IPS-15b (cell line): ENCODE measurements around the gene TSEN54.

Source experiments
- H3K27me3 ChIP-seq: one replicate; pipeline ENCODE4 v1.6.1; 2013; ENCODE audit warnings: low read length; ENCODE audit not compliant: control insufficient read depth, insufficient read depth
- H3K36me3 ChIP-seq: one replicate; pipeline ENCODE4 v1.6.1; 2013; ENCODE audit warnings: low read length; ENCODE audit not compliant: control insufficient read depth, insufficient read depth
- H3K4me1 ChIP-seq: one replicate; pipeline ENCODE4 v1.6.1; 2013; ENCODE audit warnings: mild to moderate bottlenecking, low read length; ENCODE audit not compliant: control insufficient read depth, insufficient read depth
- H3K4me3 ChIP-seq: one replicate; pipeline ENCODE4 v1.5.1; 2013; ENCODE audit warnings: low read depth, low read length
- H3K9ac ChIP-seq: one replicate; pipeline ENCODE4 v1.6.1; 2013; ENCODE audit warnings: low read depth, mild to moderate bottlenecking, low read length
- H3K9me3 ChIP-seq: one replicate; pipeline ENCODE4 v1.6.1; 2013; ENCODE audit warnings: mild to moderate bottlenecking, low read length; ENCODE audit not compliant: control insufficient read depth, insufficient read depth

TSEN54 gene

GRCh38 chr17:75500419-75501216 is 15.7 kb upstream of the TSEN54 start:
- H3K4me1 ChIP-seq = no peaks in the 10 kb centered on the region
- H3K4me3 ChIP-seq = no peak overlapping the region
- peaks cover 14% of the 10 kb centered on the region for H3K36me3 ChIP-seq
- H3K9ac ChIP-seq = no peak overlapping the region
- H3K9me3 ChIP-seq = no peaks in the 10 kb centered on the region
- H3K27me3 ChIP-seq = no peaks in the 10 kb centered on the region

- Histone ChIP-seq H3K4me1 (no peaks in the 10 kb centered on the region), H3K36me3 (peaks cover 23% of the 10 kb centered on the region), H3K9ac (no peak overlapping the region), H3K9me3 (no peaks in the 10 kb centered on the region), H3K27me3 (no peaks in the 10 kb centered on the region), H3K4me3 (no peak overlapping the region)
Observed at GRCh38 chr17:75501378-75502071, 14.8 kb upstream of the TSEN54 start.

- no peaks in the 10 kb centered on the region for H3K4me1 ChIP-seq
- peaks cover 25% of the 10 kb centered on the region for H3K36me3 ChIP-seq
- H3K9ac ChIP-seq = no peak overlapping the region
- H3K27me3 ChIP-seq = no peaks in the 10 kb centered on the region
- no peaks in the 10 kb centered on the region for H3K9me3 ChIP-seq
- H3K4me3 ChIP-seq = no peak overlapping the region
Observed at GRCh38 chr17:75502072-75502720, 14.1 kb upstream of the TSEN54 start.

GRCh38 chr17:75502721-75503329 is 13.5 kb upstream of the TSEN54 start:
- Histone ChIP-seq H3K4me1 (no peaks in the 10 kb centered on the region), H3K27me3 (no peaks in the 10 kb centered on the region), H3K4me3 (no peak overlapping the region), H3K9ac (no peak overlapping the region), H3K36me3 (peaks cover 25% of the 10 kb centered on the region), H3K9me3 (no peaks in the 10 kb centered on the region)

- Histone ChIP-seq H3K27me3 (no peaks in the 10 kb centered on the region), H3K36me3 (peaks cover 25% of the 10 kb centered on the region), H3K9me3 (no peaks in the 10 kb centered on the region), H3K9ac (no peak overlapping the region), H3K4me3 (no peak overlapping the region), H3K4me1 (no peaks in the 10 kb centered on the region)
Observed at GRCh38 chr17:75503337-75503950, 12.9 kb upstream of the TSEN54 start.

GRCh38 chr17:75503976-75504346 is 12.4 kb upstream of the TSEN54 start:
- H3K36me3 ChIP-seq = peaks cover 27% of the 10 kb centered on the region
- H3K4me1 ChIP-seq = no peaks in the 10 kb centered on the region
- no peaks in the 10 kb centered on the region for H3K9me3 ChIP-seq

GRCh38 chr17:75504347-75505151 is 11.8 kb upstream of the TSEN54 start:
- Histone ChIP-seq H3K9me3 (no peaks in the 10 kb centered on the region), H3K4me1 (no peaks in the 10 kb centered on the region), H3K9ac (no peak overlapping the region), H3K27me3 (no peaks in the 10 kb centered on the region), H3K4me3 (no peak overlapping the region), H3K36me3 (peaks cover 30% of the 10 kb centered on the region)

More at GRCh38 chr17:75503976-75504346, 12.4 kb upstream of the TSEN54 start:
- H3K4me3 ChIP-seq = no peak overlapping the region
- H3K9ac ChIP-seq = no peak overlapping the region
- H3K27me3 ChIP-seq = no peaks in the 10 kb centered on the region

- H3K9ac ChIP-seq = no peak overlapping the region
- H3K27me3 ChIP-seq = no peaks in the 10 kb centered on the region
- H3K4me3 ChIP-seq = no peak overlapping the region
- H3K36me3 ChIP-seq = peaks cover 28% of the 10 kb centered on the region
- no peaks in the 10 kb centered on the region for H3K4me1 ChIP-seq
- no peaks in the 10 kb centered on the region for H3K9me3 ChIP-seq
Observed at GRCh38 chr17:75505152-75505409, 11.2 kb upstream of the TSEN54 start.

- no peaks in the 10 kb centered on the region for H3K27me3 ChIP-seq
- no peaks in the 10 kb centered on the region for H3K4me1 ChIP-seq
- H3K36me3 ChIP-seq = peaks cover 25% of the 10 kb centered on the region
Observed at GRCh38 chr17:75505640-75506039, 10.7 kb upstream of the TSEN54 start.

GRCh38 chr17:75506134-75506533 is 10.2 kb upstream of the TSEN54 start:
- H3K27me3 ChIP-seq = no peaks in the 10 kb centered on the region
- H3K9me3 ChIP-seq = no peaks in the 10 kb centered on the region
- H3K9ac ChIP-seq = no peak overlapping the region
- no peak overlapping the region for H3K4me3 ChIP-seq
- no peaks in the 10 kb centered on the region for H3K4me1 ChIP-seq
- peaks cover 20% of the 10 kb centered on the region for H3K36me3 ChIP-seq

More at GRCh38 chr17:75505640-75506039, 10.7 kb upstream of the TSEN54 start:
- no peak overlapping the region for H3K4me3 ChIP-seq
- no peaks in the 10 kb centered on the region for H3K9me3 ChIP-seq
- H3K9ac ChIP-seq = no peak overlapping the region

- Histone ChIP-seq H3K9me3 (no peaks in the 10 kb centered on the region), H3K4me1 (no peaks in the 10 kb centered on the region), H3K4me3 (no peak overlapping the region), H3K27me3 (no peaks in the 10 kb centered on the region), H3K9ac (no peak overlapping the region), H3K36me3 (peaks cover 23% of the 10 kb centered on the region)
Observed at GRCh38 chr17:75506888-75507287, 9.4 kb upstream of the TSEN54 start.
